GM18505 (cell line): Measurements from ENCODE around the gene CC2D1B.

ENCODE experiments used
- ATAC-seq: cut with Tn5 transposase; IDR thresholded peaks from one replicate; pipeline ENCODE4 v1.9.1; 2021; ENCODE audit not compliant: unreplicated experiment
- POLR2A ChIP-seq: IDR thresholded peaks from 4 replicates; pipeline ENCODE4 v1.6.1; 2011; ENCODE audit warnings: borderline replicate concordance; ENCODE audit not compliant: insufficient read depth, insufficient read length; ENCODE audit errors: extremely low read depth

CC2D1B gene, protein sequence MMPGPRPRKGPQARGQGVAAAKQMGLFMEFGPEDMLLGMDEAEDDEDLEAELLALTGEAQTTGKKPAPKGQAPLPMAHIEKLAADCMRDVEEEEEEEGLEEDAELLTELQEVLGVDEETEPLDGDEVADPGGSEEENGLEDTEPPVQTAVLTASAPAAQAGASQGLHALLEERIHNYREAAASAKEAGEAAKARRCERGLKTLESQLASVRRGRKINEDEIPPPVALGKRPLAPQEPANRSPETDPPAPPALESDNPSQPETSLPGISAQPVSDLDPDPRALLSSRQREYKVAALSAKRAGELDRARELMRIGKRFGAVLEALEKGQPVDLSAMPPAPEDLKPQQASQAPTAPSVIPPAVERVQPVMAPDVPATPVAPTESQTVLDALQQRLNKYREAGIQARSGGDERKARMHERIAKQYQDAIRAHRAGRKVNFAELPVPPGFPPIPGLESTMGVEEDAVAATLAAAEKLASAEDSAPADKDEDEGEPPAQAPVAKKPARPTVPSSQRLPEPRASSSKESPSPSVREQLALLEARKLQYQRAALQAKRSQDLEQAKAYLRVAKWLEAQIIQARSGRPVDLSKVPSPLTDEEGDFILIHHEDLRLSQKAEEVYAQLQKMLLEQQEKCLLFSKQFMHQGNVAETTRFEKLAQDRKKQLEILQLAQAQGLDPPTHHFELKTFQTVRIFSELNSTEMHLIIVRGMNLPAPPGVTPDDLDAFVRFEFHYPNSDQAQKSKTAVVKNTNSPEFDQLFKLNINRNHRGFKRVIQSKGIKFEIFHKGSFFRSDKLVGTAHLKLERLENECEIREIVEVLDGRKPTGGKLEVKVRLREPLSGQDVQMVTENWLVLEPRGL

DNA sequence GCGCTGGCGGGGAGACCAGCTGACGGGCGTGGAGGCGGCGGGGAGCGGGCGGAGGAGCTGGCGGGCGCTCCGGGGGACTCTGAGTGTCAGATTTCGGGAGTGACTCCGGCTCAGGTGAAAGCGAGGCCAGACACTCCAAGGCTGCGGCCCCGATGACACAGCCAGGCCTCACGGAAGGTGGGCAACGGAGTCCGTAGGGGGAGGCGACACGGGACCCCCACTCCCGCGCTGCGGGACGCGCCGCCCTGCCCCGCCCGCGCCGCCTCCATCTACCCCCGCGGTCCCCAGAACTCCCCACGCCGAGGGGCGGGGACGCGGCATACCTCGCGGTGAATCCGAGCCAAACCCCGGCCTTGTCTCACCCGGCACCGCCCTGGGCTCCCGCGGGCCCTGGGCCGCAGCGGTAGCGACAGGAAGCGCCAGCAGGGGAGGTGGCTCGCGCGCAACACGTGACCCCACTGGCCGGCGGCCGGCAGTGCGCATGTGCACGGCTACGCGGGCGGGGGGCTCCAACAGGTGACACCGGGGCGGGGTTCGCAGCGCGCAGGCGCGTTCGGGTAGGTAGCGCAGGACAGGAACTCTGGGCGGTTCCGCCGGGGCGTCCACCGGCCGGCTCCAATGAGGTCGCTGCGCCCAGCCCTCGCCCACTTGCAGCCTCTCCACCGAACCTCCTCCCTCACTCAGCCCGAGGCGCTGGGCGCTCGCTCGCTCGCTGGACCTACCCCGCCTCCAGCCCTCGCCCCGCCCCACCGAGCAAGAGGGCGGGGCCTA lies at the start of gene CC2D1B:
TSS of gene CC2D1B (minus strand) at position 460 of the 771 bp plus-strand sequence. CDS start 1,585 bp downstream, outside the sequence.
- ATAC-seq: peak; percentile 92

DNA sequence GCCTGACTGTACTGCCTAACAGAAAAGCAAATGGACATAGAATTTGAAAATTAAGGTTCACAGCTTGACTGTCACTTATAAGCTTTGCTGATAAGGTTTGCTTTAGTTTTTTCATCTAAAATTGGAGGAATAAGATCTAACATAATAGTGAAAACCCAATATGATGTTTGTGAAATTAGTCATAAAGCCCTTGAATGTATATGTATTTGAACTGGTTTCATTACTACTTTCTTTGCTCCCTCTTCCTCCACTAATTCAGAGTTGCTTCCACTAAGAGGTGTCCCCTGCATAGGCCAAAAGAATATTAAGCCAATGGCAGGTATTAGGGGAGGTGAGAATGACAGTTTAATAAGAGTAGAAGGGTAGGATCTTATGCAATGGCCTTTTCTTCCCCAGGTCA lies 48.9 kb upstream of the CC2D1B start:
- no peak for ATAC-seq
- no peak for TF ChIP-seq POLR2A

More for the DNA sequence above, at the start of gene CC2D1B:
- peak; percentile 98 for TF ChIP-seq POLR2A

DNA sequence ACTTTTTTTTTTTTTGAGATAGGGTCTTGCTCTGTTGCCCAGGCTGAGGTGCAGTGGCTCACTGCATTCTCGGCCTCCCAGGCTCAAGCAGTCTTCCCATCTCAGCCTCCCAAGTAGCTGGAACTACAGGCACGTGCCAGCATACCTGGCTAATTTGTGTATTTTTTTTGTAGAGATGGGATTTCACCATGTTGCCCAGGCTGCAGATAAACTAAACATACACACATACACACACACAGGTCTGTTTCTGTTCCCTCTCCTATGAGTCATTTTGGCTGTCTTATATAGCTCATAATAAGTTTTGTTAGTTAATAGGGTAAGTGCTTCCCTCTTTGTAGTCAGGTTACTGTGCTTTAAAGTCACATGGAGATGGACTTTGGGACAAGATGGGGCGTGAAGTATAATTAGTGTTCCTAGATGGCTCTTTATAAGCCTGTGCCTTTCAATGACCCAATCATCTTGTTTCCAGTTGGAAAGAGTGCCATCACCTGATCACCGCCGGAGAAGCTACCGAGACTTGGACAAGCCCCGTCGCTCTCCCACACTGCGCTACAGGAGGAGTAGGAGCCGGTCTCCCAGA lies 47.5 kb upstream of the CC2D1B start:
- ATAC-seq: no peak

DNA sequence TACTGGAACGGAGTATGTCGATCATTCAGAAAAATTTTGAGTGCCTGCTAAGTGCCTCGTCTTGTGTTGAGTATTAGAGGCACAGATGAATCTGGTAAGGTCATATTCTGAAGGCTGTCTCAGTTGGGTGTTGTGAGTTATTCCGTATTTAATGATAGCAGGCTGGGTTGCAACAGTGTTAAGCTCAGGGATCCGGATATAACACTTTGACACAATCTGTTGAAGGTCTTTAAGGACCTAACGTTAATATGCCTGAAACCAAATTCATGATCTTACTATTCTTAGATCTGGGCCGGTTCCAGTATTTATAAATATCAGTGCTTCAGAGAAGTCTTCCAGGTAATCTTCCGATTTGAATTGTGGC lies 39.0 kb upstream of the CC2D1B start:
- TF ChIP-seq POLR2A: no peak
- no peak for ATAC-seq

More for the DNA sequence above, 47.5 kb upstream of the CC2D1B start:
- no peak for TF ChIP-seq POLR2A

DNA sequence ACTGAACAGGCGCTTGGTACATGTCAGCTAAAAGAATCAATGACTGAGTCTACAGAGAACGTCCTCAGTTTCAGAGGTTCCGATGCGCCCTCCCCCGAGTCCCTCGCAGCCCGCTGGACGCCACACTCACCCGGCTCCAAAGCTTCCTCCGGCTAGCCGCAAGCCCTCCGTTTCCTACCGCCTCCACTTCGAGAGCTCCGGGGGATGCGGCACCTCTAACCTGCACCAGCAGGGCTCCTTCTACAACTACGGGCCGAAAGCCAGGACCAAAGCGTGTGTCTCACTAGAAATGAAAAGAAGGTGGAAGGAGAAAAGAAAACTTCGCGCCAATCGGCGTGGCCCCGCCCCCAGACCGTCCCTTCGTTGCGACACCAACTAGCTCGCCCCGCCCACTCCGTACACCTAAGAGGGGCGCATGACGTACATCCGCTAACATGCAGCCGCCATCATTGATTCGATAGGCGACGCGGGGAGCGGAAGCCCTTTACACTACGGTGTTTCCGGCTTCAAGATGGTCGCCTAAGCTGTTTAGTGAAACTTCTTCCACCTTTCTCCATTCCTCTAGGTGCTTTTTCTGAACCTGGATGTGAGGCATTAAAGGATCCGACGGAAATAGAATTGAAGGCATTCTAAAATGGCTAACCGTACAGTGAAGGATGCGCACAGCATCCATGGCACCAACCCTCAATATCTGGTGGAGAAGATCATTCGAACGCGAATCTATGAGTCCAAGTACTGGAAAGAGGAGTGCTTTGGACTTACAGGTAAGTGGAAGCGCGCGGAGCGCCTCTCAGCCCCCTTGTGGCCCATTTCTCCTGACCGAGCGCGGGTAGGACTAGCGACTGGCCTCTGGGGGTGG lies 38.3 kb upstream of the CC2D1B start, which contains the start of the genes ORC1 and PRPF38A:
TSS of gene ORC1 (minus strand) at position 308 of the 859 bp plus-strand sequence. CDS start 2,200 bp downstream, outside the sequence.
TSS of gene PRPF38A (plus strand) at position 487 of the 859 bp plus-strand sequence. CDS start at position 635, 148 bp downstream.
- peak; percentile 86 for TF ChIP-seq POLR2A
- peak; percentile 91 for ATAC-seq

DNA sequence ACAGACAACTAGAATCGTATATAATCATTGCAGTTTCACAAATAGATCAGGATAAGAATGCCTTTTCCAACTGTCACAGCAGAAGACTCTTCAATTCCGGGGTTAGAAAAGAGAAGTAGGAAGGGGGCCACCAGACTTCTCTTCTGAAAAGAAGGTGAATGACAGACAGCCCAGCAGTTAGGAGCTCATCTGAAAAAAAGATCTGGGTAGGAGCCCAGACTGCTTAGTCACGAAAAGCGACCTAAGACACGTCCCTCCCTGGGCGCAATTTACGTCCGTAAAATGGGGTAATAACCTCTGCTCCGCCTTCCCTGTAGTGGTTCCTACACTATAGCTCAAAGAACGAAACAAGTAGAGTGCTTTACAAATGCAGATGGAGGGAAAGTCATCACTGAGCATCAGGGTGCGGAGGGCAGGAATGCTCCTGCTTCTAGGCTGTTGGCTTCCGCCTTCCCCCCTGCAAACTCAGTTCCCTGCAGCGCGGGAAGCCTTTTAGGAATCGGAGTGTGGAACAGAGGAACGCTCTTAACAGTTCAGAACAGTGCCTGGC lies 37.6 kb upstream of the CC2D1B start:
- TF ChIP-seq POLR2A: peak; percentile 24
- ATAC-seq: peak; percentile 28

DNA sequence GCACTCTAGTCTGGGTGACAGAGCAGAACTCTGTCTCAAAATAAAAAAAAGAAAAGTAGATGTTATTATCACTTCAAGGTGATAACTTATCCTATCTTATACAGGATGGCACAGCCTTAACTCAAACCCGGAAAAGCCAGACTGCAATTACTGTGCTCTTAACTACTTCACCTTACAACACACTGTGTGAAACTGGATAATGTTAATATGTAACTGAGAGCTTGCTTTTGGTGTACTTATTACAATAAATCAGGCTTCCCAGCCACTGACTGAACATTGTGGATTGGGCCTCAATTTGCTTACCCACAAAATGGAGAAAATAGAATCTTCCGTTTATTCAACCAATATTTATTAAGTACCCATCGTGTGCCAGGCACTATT lies 36.8 kb upstream of the CC2D1B start:
- ATAC-seq: no peak
- no peak for TF ChIP-seq POLR2A

DNA sequence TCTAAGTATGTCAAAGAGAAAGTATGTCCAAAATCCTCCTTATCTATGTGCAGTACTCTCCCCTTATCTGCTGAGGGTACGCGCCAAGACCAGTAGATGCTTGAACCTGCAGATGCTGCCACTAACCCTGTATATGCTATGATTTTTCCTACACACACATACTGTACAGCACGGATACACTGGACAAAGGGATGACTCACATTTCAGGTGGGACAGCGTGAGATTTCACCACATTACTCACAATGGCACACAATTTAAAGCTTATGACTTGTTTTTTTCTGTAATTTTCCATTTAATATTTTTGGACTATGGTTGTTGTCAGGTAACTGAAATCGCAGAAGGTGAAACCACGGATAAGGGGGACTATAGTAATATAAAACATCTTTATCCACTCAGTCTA lies 34.1 kb upstream of the CC2D1B start:
- TF ChIP-seq POLR2A: no peak
- no peak for ATAC-seq

DNA sequence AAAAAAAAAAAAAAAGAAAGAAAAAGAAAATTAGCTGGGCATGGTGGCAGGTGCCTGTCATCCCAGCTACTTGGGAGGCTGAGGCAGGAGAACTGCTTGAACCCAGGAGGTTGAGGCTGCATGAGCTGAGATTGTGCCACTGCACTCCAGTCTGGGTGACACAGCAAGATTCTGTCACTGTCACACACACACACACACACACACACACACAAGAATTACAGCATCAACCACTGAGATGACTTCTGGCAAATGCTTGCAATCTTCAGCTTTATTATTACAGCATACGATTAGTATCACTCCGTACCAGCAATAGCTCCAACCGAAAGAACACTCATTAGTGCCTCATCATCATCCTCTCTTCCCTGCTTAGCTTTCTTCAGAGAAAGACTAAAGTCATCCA lies 33.6 kb upstream of the CC2D1B start:
- no peak for ATAC-seq
- TF ChIP-seq POLR2A: no peak

DNA sequence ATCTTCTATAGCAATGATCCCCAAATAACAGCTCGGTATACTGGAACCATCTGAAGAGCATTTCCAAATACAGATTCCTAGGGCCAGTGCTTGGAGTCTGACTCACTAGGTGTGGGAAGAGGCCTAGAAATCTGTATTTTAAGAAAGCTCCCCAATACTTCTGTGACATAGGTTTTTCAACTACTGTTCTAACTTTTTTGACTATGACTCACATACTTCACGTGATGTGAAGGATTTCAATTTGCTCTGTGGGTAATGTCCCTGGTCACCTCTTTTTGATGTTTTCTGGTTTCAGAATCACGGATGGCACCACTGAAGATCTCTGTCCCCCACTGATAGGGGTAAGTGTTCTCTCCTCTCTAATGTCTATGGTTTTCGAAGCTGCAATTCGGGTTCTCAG lies 27.2 kb upstream of the CC2D1B start:
- TF ChIP-seq POLR2A: no peak
- ATAC-seq: no peak

DNA sequence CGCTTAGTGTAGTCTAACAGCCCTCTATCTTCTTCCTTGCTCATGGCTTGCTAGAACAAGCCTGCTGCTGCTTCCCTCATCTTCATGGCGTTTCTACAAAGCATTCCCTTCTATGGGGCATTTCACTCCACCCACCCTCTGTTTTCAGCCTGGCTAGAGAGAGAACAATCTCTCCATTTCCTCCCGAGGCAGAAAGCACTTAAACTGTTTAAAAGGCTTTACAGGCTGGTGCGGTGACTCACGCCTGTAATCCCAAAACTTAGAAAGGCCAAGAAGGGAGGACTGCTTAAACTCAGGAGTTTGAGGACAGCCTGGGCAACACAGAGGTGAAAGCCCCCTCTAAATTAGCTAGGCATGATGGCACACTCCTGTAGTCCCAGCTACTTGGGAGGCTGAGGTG lies 20.5 kb upstream of the CC2D1B start:
- TF ChIP-seq POLR2A: no peak
- ATAC-seq: no peak
